Adipocyte (in vitro differentiated cells): ENCODE data around the gene ATP8A2.

Experiments
- DNase-seq: peaks from one replicate; pipeline ENCODE4 v3.0.0-alpha.2; 2015; ENCODE audit warnings: low read depth
- H3K27me3 ChIP-seq: replicated peaks from 2 replicates; pipeline ENCODE4 v1.7.0; 2013; ENCODE audit warnings: mild to moderate bottlenecking, low read length, moderate library complexity; ENCODE audit not compliant: control insufficient read depth, insufficient read depth
- H3K36me3 ChIP-seq: 2 replicates; pipeline ENCODE4 v1.7.0; 2013; ENCODE audit warnings: low read length, mild to moderate bottlenecking, moderate library complexity; ENCODE audit not compliant: control insufficient read depth, insufficient read depth, severe bottlenecking
- H3K4me1 ChIP-seq: 2 replicates; pipeline ENCODE4 v1.7.0; 2013; ENCODE audit warnings: mild to moderate bottlenecking, low read length, moderate library complexity; ENCODE audit not compliant: control insufficient read depth, insufficient read depth
- H3K4me3 ChIP-seq: 2 replicates; pipeline ENCODE4 v1.7.0; 2013; ENCODE audit warnings: mild to moderate bottlenecking, low read length, moderate library complexity
- H3K9ac ChIP-seq: 2 replicates; pipeline ENCODE4 v1.7.0; 2013; ENCODE audit warnings: mild to moderate bottlenecking, low read length, moderate library complexity
- H3K9me3 ChIP-seq: 2 replicates; pipeline ENCODE4 v1.7.0; 2013; ENCODE audit warnings: mild to moderate bottlenecking, low read length, moderate library complexity; ENCODE audit not compliant: control insufficient read depth

The ATP8A2 gene

DNA sequence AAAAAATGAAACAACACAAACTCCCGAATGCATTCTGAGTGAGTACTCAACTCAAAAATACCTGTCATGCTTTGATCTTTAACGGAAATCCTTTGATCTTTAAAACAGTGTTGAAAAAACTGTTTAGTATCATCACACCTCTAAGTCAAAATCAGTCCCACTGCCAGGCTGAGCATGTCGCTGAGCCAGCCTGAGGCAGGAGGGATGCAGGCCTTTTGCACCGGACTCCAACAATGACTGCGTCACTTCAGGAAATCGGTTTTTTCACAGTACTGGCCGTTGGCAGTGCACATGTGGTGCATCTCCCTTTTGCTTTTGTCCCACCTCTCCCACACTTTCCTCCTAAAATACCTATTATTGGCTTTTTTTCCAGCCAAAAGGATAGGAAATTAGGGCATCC is 601.8 kb downstream of the ATP8A2 start:
- DNase-seq: no peak
- H3K36me3 ChIP-seq: no peaks in the 10 kb centered on the region
- H3K4me3 ChIP-seq: no peak overlapping the region
- H3K9ac ChIP-seq: no peak overlapping the region
- no peaks in the 10 kb centered on the region for H3K9me3 ChIP-seq
- peaks cover 26% of the 10 kb centered on the region for H3K27me3 ChIP-seq
- H3K4me1 ChIP-seq: no peaks in the 10 kb centered on the region

DNA sequence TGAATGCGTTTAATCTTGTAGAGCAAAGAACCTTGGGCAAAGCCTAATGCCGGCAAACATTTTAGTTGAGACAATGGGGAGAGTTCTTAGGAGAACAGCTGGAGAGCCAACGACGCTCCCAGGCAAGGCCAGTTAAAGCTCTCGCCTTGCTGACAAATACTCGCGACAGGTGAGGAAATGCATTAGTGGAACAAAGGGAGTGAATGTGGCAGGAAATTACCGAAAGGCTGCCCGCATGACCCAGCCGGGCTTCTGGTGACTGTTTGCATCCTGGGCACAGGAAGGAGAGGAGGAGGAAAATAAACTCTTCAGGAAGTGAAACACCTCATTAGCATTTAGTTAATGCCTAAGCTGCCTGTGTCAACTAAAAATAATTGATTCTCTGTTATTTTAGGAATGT is 605.4 kb downstream of the ATP8A2 start:
- H3K36me3 ChIP-seq: no peaks in the 10 kb centered on the region
- H3K27me3 ChIP-seq: peaks cover 21% of the 10 kb centered on the region
- H3K4me3 ChIP-seq: no peak overlapping the region
- no peaks in the 10 kb centered on the region for H3K4me1 ChIP-seq
- DNase-seq: no peak
- H3K9me3 ChIP-seq: no peaks in the 10 kb centered on the region
- no peak overlapping the region for H3K9ac ChIP-seq

GRCh38 chr13:25977671-25978070 is 605.9 kb downstream of the ATP8A2 start:
- peak; percentile 4 for DNase-seq
- Histone ChIP-seq H3K27me3 (peaks cover 19% of the 10 kb centered on the region), H3K36me3 (no peaks in the 10 kb centered on the region), H3K9ac (no peak overlapping the region), H3K9me3 (no peaks in the 10 kb centered on the region), H3K4me1 (no peaks in the 10 kb centered on the region), H3K4me3 (no peak overlapping the region)

GRCh38 chr13:25978961-25979360 is 607.2 kb downstream of the ATP8A2 start:
- no peak overlapping the region for H3K4me3 ChIP-seq
- no peaks in the 10 kb centered on the region for H3K36me3 ChIP-seq
- no peaks in the 10 kb centered on the region for H3K4me1 ChIP-seq
- H3K9me3 ChIP-seq: no peaks in the 10 kb centered on the region
- DNase-seq: no peak
- H3K9ac ChIP-seq: no peak overlapping the region
- H3K27me3 ChIP-seq: peaks cover 7% of the 10 kb centered on the region

GRCh38 chr13:25979371-25979770 is 607.6 kb downstream of the ATP8A2 start:
- Histone ChIP-seq H3K4me3 (no peak overlapping the region), H3K27me3 (peaks cover 4% of the 10 kb centered on the region), H3K4me1 (no peaks in the 10 kb centered on the region), H3K9me3 (no peaks in the 10 kb centered on the region), H3K9ac (no peak overlapping the region), H3K36me3 (no peaks in the 10 kb centered on the region)
- DNase-seq: no peak

GRCh38 chr13:25980255-25980654 is 608.5 kb downstream of the ATP8A2 start:
- DNase-seq: peak; percentile 32
- no peak overlapping the region for H3K9ac ChIP-seq
- no peak overlapping the region for H3K4me3 ChIP-seq
- H3K36me3 ChIP-seq: no peaks in the 10 kb centered on the region
- no peaks in the 10 kb centered on the region for H3K4me1 ChIP-seq
- no peaks in the 10 kb centered on the region for H3K9me3 ChIP-seq
- H3K27me3 ChIP-seq: peaks cover 4% of the 10 kb centered on the region

- Histone ChIP-seq H3K4me3 (no peak overlapping the region), H3K9ac (no peak overlapping the region), H3K9me3 (no peaks in the 10 kb centered on the region), H3K27me3 (peaks cover 4% of the 10 kb centered on the region), H3K4me1 (no peaks in the 10 kb centered on the region), H3K36me3 (no peaks in the 10 kb centered on the region)
- peak; percentile 22 for DNase-seq
Observed at GRCh38 chr13:25981060-25981459, 609.3 kb downstream of the ATP8A2 start.

DNA sequence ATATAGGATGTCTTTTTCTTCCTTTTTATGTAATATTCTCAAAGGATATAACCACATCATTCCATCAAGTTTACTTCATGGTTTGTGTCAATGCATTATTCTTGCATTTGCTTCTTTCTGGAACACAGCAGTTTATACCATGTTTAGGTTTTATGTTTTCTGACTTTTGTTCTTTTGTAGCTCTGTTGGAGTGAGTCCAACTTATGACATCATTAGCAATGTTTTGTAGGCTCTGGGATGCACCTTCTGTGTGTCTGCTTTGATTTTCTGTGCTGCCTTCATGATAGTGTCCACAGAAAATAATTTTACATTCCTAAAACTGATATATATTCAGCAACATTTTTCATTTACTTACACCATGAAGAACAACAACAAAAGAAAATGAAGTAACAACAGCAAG is 611.1 kb downstream of the ATP8A2 start:
- H3K4me1 ChIP-seq: no peaks in the 10 kb centered on the region
- no peaks in the 10 kb centered on the region for H3K9me3 ChIP-seq
- H3K4me3 ChIP-seq: no peak overlapping the region
- no peaks in the 10 kb centered on the region for H3K27me3 ChIP-seq
- no peak overlapping the region for H3K9ac ChIP-seq
- no peaks in the 10 kb centered on the region for H3K36me3 ChIP-seq
- peak; percentile 7 for DNase-seq

DNA sequence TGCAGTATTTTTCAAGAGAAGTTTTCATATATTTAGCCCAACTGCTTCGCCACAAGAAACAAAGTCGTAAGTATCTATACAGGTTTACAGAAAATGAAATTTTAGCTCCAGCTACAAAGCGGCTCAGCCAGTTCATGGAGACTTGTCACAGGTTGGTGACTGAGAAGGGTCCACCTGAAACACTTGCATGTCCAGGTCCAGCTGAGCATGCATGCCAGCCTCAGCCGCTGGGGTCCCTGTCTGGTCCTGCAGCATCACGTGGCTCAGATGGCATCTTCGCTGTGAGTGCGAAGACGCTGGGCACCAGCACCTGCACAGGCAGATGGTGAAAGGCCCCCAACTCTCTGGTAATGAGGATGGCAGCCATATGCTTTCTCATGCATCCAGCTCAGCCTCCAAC is 616.2 kb downstream of the ATP8A2 start:
- H3K9ac ChIP-seq: no peak overlapping the region
- no peak overlapping the region for H3K4me3 ChIP-seq
- DNase-seq: no peak
- no peaks in the 10 kb centered on the region for H3K9me3 ChIP-seq
- no peaks in the 10 kb centered on the region for H3K4me1 ChIP-seq
- H3K36me3 ChIP-seq: no peaks in the 10 kb centered on the region
- H3K27me3 ChIP-seq: peaks cover 9% of the 10 kb centered on the region

DNA sequence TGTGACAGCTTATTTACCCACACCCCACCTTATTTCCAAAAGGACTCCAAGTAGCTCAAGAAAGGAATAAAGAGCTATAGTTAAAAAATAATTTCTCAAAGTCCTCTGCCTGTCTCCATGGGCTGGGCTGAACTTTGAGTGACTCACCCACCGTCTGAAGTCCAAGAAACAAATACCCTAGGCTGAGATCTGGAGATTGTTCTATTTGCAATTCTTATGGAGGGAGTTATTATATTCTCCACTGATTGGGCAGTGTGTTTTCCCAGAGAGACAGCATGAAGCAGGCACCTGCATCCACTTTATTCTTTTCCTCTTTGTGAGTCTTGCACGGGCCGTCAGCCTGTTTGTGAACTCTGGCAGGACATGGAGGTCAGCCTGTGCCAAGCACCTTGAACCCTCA is 616.9 kb downstream of the ATP8A2 start:
- peak; percentile 73 for DNase-seq
- Histone ChIP-seq H3K9ac (no peak overlapping the region), H3K36me3 (no peaks in the 10 kb centered on the region), H3K4me3 (no peak overlapping the region), H3K4me1 (no peaks in the 10 kb centered on the region), H3K27me3 (peaks cover 9% of the 10 kb centered on the region), H3K9me3 (peaks cover under 1% of the 10 kb centered on the region)

DNA sequence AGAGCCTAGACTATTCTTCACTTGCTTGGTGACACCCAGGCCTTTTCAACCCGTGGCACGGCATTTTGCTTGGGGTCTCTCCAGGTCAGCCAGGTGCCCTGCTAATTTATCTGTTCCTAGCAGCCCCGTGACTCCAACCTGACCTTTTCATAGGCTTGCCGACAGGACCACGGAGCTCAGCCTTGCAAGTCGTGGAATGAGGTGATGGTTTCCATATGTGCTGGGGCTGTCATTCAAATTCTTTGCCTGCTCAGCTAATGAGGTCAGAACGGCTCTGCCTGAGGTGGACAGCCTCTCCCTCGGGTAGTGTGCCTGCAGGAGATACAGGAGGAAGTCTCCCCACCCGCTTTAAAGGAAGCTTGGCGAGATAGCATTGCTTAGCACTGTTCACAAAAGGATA is 619.0 kb downstream of the ATP8A2 start:
- Histone ChIP-seq H3K9ac (no peak overlapping the region), H3K4me3 (no peak overlapping the region), H3K9me3 (peaks cover 19% of the 10 kb centered on the region), H3K27me3 (peaks cover 9% of the 10 kb centered on the region), H3K36me3 (no peaks in the 10 kb centered on the region), H3K4me1 (no peaks in the 10 kb centered on the region)
- DNase-seq: peak; percentile 63

- H3K9ac ChIP-seq: no peak overlapping the region
- peak; percentile 17 for DNase-seq
- no peaks in the 10 kb centered on the region for H3K36me3 ChIP-seq
- no peak overlapping the region for H3K4me3 ChIP-seq
- H3K27me3 ChIP-seq: peaks cover 9% of the 10 kb centered on the region
- peaks cover 23% of the 10 kb centered on the region for H3K9me3 ChIP-seq
- no peaks in the 10 kb centered on the region for H3K4me1 ChIP-seq
Observed at GRCh38 chr13:25992076-25992475, 620.3 kb downstream of the ATP8A2 start.
